T-cell (primary cell): ENCODE results near the gene ZNRF3. TPM values are rescaled to one million over a fixed set of nuclear protein-coding genes. Genes with fewer than 3 reads are reported as not detected.

Experiments used
- ATAC-seq, 4 experiments: fragments of 200-7000 bp in 3 of 4; fragments of 150-1000 bp in 1 of 4; cut with Tn5 transposase; replicated peaks in 1 of 4; 1 replicate in 3 of 4; 2 replicates in 1 of 4; pipeline ENCODE4 v1.10.0; 2021; ENCODE audit warnings: moderate library complexity in 3 of 4, mild to moderate bottlenecking in 2 of 4, moderate number of reproducible peaks in 1 of 4
- CTCF ChIA-PET, 2 donors: fragments of 300-600 bp; sonication (Branson Sonifier 250); formaldehyde crosslinking; loops; one replicate each; lab custom pipeline; 2022; ENCODE audit warnings: antibody characterized with exemption in 2 of 2; lab: Charles Lee
- POLR2A ChIA-PET, 2 donors: fragments of 300-600 bp; sonication (Branson Sonifier 250); formaldehyde crosslinking; loops; one replicate each; lab custom pipeline; 2022; ENCODE audit warnings: antibody characterized with exemption in 2 of 2; lab: Charles Lee
- DNase-seq, 35 experiments: peaks; one replicate each; pipeline versions ENCODE4 v3.0.0 to v3.0.0-alpha.2; 2013 to 2023
- H3K27ac ChIP-seq: one replicate; pipeline ENCODE4 v1.5.1; 2013; ENCODE audit warnings: low read length
- H3K27me3 ChIP-seq, 2 experiments: replicated peaks in 1 of 2; 1 replicate in 1 of 2; 2 replicates in 1 of 2; pipeline versions ENCODE4 v1.6.1 to v1.7.0; 2013; ENCODE audit warnings: low read length in 1 of 2, mixed read lengths in 1 of 2; ENCODE audit not compliant: control insufficient read depth in 2 of 2, insufficient read depth in 2 of 2; ENCODE audit errors: extremely low read depth in 1 of 2
- H3K36me3 ChIP-seq, 2 donors: 1 replicate in 1 of 2; 2 replicates in 1 of 2; pipeline versions ENCODE4 v1.6.1 to v1.7.0; 2013; ENCODE audit warnings: low read length in 1 of 2; ENCODE audit not compliant: control insufficient read depth in 2 of 2, insufficient read depth in 1 of 2; ENCODE audit errors: extremely low read depth in 1 of 2
- H3K4me1 ChIP-seq, 2 experiments: 1 replicate in 1 of 2; 2 replicates in 1 of 2; pipeline versions ENCODE4 v1.6.1 to v1.7.0; 2013; ENCODE audit warnings: low read length in 2 of 2, mixed read lengths in 1 of 2; ENCODE audit not compliant: insufficient read depth in 2 of 2, control insufficient read depth in 1 of 2; ENCODE audit errors: extremely low read depth in 1 of 2
- H3K4me3 ChIP-seq, 2 donors: 1 replicate in 1 of 2; 2 replicates in 1 of 2; pipeline versions ENCODE4 v1.5.1 to v1.7.0; 2013; ENCODE audit warnings: mild to moderate bottlenecking in 2 of 2, low read length in 1 of 2, moderate library complexity in 1 of 2; ENCODE audit not compliant: control insufficient read depth in 1 of 2; ENCODE audit errors: extremely low read depth in 1 of 2
- H3K9me3 ChIP-seq: 2 replicates; pipeline ENCODE4 v1.7.0; 2013
- H3K27ac Mint-ChIP-seq, 2 donors: one replicate each; pipeline ENCODE4 v1.8.0; 2020 to 2021; ENCODE audit warnings: mild to moderate bottlenecking in 2 of 2, mixed read lengths in 2 of 2
- H3K27me3 Mint-ChIP-seq, 2 donors: one replicate each; pipeline ENCODE4 v1.8.0; 2021 to 2022; ENCODE audit warnings: mixed read lengths in 2 of 2
- H3K36me3 Mint-ChIP-seq: one replicate; pipeline ENCODE4 v1.8.0; 2021; ENCODE audit warnings: mixed read lengths
- H3K4me1 Mint-ChIP-seq, 3 donors: one replicate each; pipeline ENCODE4 v1.8.0; 2020 to 2022; ENCODE audit warnings: mixed read lengths in 3 of 3, mild to moderate bottlenecking in 1 of 3
- H3K4me3 Mint-ChIP-seq, 3 donors: one replicate each; pipeline ENCODE4 v1.8.0; 2020 to 2022; ENCODE audit warnings: mild to moderate bottlenecking in 3 of 3, mixed read lengths in 3 of 3, moderate library complexity in 3 of 3
- H3K9me3 Mint-ChIP-seq, 3 donors: one replicate each; pipeline ENCODE4 v1.8.0; 2020 to 2022; ENCODE audit warnings: mixed read lengths in 3 of 3
- WGBS: methylation state at CpG from one replicate; pipeline ENCODE4 v1.1.5; 2013; ENCODE audit warnings: missing lambda C conversion rate; ENCODE audit not compliant: insufficient coverage; 5-methylcytosine and 5-hydroxymethylcytosine counted together
- total RNA-seq, 35 experiments: library from RNA in 6 of 35; stranded (reverse) in 6 of 35; fragments of 120-200 nt in 1 of 35; gene quantifications; one replicate each; pipeline versions ENCODE4 v1.2.1 to v1.2.4 and lab custom pipeline; 2013 to 2026

Gene ZNRF3
- total RNA-seq, 5 donors from 2014 or later (not counting 1 experiment from before 2014, with no cell fraction given): 0.70 to 2.1 (median 1.1) TPM

- ChIA-PET POLR2A (no interaction called here), CTCF (no interaction called here)
- no peak for ATAC-seq
- H3K4me3 ChIP-seq: no peak overlapping the region
- no peak overlapping the region for H3K27ac ChIP-seq
- WGBS: 88% methylated on average over 8 of the region's 11 CpGs
- no peaks in the 10 kb centered on the region for H3K36me3 ChIP-seq
- no peaks in the 10 kb centered on the region for H3K36me3 Mint-ChIP-seq
- no peak for DNase-seq
- peaks cover 2 to 4% of the 10 kb centered on the region in 2 donors for H3K27me3 Mint-ChIP-seq
- H3K4me1 Mint-ChIP-seq: peaks cover 17 to 18% (median 17%) of the 10 kb centered on the region in 3 donors
- H3K27ac Mint-ChIP-seq: no peak overlapping the region
- no peaks in the 10 kb centered on the region for H3K9me3 ChIP-seq
- peaks cover 0 to 20% of the 10 kb centered on the region in 2 experiments for H3K27me3 ChIP-seq
- no peak overlapping the region for H3K4me3 Mint-ChIP-seq
- peaks cover 0 to 6% of the 10 kb centered on the region in 2 experiments for H3K4me1 ChIP-seq
- no peaks in the 10 kb centered on the region for H3K9me3 Mint-ChIP-seq
These were observed 19.7 kb downstream of the ZNRF3 start for GRCh38 chr22:28903080-28903479.

GRCh38 chr22:28903729-28904128 lies 20.4 kb downstream of the ZNRF3 start:
- Mint-ChIP-seq H3K4me1 (peaks cover 16 to 21% (median 18%) of the 10 kb centered on the region in 3 donors), H3K36me3 (no peaks in the 10 kb centered on the region), H3K4me3 (no peak overlapping the region), H3K27me3 (peaks cover 2 to 10% of the 10 kb centered on the region in 2 donors), H3K9me3 (no peaks in the 10 kb centered on the region), H3K27ac (no peak overlapping the region)
- no peak for ATAC-seq
- H3K4me3 ChIP-seq: no peak overlapping the region
- H3K36me3 ChIP-seq: no peaks in the 10 kb centered on the region
- H3K4me1 ChIP-seq: peaks cover 0 to 6% of the 10 kb centered on the region in 2 experiments
- H3K27me3 ChIP-seq: peaks cover 0 to 18% of the 10 kb centered on the region in 2 experiments
- WGBS: 100% methylated on average over 2 of the region's 6 CpGs
- H3K9me3 ChIP-seq: no peaks in the 10 kb centered on the region
- no peak for DNase-seq
- POLR2A ChIA-PET: interaction anchor here in 1 of 2 donors (0.6 kb wide), 1 partner anchor 137 kb away, joined by 7 read pairs; no protein-coding TSS in a partner anchor
- H3K27ac ChIP-seq: no peak overlapping the region
- CTCF ChIA-PET: no interaction called here

GRCh38 chr22:28904211-28904896 lies 21.0 kb downstream of the ZNRF3 start:
- CTCF ChIA-PET: no interaction called here
- no peak overlapping the region for H3K4me3 ChIP-seq
- DNase-seq (no peak), ATAC-seq (no peak)
- no peaks in the 10 kb centered on the region for H3K36me3 ChIP-seq
- H3K4me3 Mint-ChIP-seq: no peak overlapping the region
- 100% methylated on average over 1 of the region's 7 CpGs for WGBS
- no peak overlapping the region for H3K27ac ChIP-seq
- no peaks in the 10 kb centered on the region for H3K36me3 Mint-ChIP-seq
- peaks cover 0 to 23% of the 10 kb centered on the region in 2 experiments for H3K27me3 ChIP-seq
- no peaks in the 10 kb centered on the region for H3K9me3 Mint-ChIP-seq
- H3K9me3 ChIP-seq: no peaks in the 10 kb centered on the region
- peaks cover 13 to 18% (median 18%) of the 10 kb centered on the region in 3 donors for H3K4me1 Mint-ChIP-seq
- H3K4me1 ChIP-seq: peaks cover 0 to 3% of the 10 kb centered on the region in 2 experiments
- peaks cover 2 to 11% of the 10 kb centered on the region in 2 donors for H3K27me3 Mint-ChIP-seq
- POLR2A ChIA-PET: interaction anchor here in 1 of 2 donors (0.6 kb wide), 1 partner anchor 136 kb away, joined by 7 read pairs; no protein-coding TSS in a partner anchor
- peak overlapping the region in 1 of 2 donors; percentile 37 for H3K27ac Mint-ChIP-seq

- POLR2A ChIA-PET: interaction anchor here in 1 of 2 donors (0.6 kb wide), 1 partner anchor 100 kb away, joined by 6 read pairs; no protein-coding TSS in a partner anchor
- Mint-ChIP-seq H3K27ac (no peak overlapping the region), H3K9me3 (no peaks in the 10 kb centered on the region), H3K4me3 (no peak overlapping the region), H3K36me3 (no peaks in the 10 kb centered on the region), H3K4me1 (peaks cover 6 to 10% (median 10%) of the 10 kb centered on the region in 3 donors), H3K27me3 (peaks cover 2 to 11% of the 10 kb centered on the region in 2 donors)
- DNase-seq (no peak), ATAC-seq (no peak)
- H3K4me3 ChIP-seq: no peak overlapping the region
- no peaks in the 10 kb centered on the region for H3K4me1 ChIP-seq
- H3K27me3 ChIP-seq: peaks cover 0 to 23% of the 10 kb centered on the region in 2 experiments
- H3K9me3 ChIP-seq: no peaks in the 10 kb centered on the region
- CTCF ChIA-PET: no interaction called here
- H3K27ac ChIP-seq: no peak overlapping the region
- no peaks in the 10 kb centered on the region for H3K36me3 ChIP-seq
These were observed 22.0 kb downstream of the ZNRF3 start for GRCh38 chr22:28905256-28905832.

- Mint-ChIP-seq H3K4me1 (peaks cover 6 to 10% (median 10%) of the 10 kb centered on the region in 3 donors), H3K4me3 (no peak overlapping the region), H3K36me3 (no peaks in the 10 kb centered on the region), H3K27me3 (peaks cover 2 to 11% of the 10 kb centered on the region in 2 donors), H3K9me3 (no peaks in the 10 kb centered on the region), H3K27ac (no peak overlapping the region)
- H3K27me3 ChIP-seq: peaks cover 0 to 25% of the 10 kb centered on the region in 2 experiments
- H3K4me3 ChIP-seq: no peak overlapping the region
- no peaks in the 10 kb centered on the region for H3K9me3 ChIP-seq
- CTCF ChIA-PET: no interaction called here
- POLR2A ChIA-PET: interaction anchor here in 1 of 2 donors (0.6 kb wide), 1 partner anchor 1074 kb away, joined by 4 read pairs; no protein-coding TSS in a partner anchor
- DNase-seq (no peak), ATAC-seq (no peak)
- no peaks in the 10 kb centered on the region for H3K36me3 ChIP-seq
- 100% methylated on average over 1 of the region's 2 CpGs for WGBS
- H3K27ac ChIP-seq: no peak overlapping the region
- H3K4me1 ChIP-seq: no peaks in the 10 kb centered on the region
These were observed 22.9 kb downstream of the ZNRF3 start for GRCh38 chr22:28906312-28906711.

- ChIA-PET CTCF (interaction anchor here in 1 of 2 donors (0.6 kb wide), 2 partner anchors 79 to 1059 kb away, joined by 3 read pairs; no protein-coding TSS in a partner anchor), POLR2A (no interaction called here)
- H3K9me3 Mint-ChIP-seq: no peaks in the 10 kb centered on the region
- Histone ChIP-seq H3K27ac (no peak overlapping the region), H3K4me1 (no peaks in the 10 kb centered on the region), H3K36me3 (no peaks in the 10 kb centered on the region), H3K27me3 (peaks cover 0 to 24% of the 10 kb centered on the region in 2 experiments), H3K9me3 (no peaks in the 10 kb centered on the region), H3K4me3 (no peak overlapping the region)
- ATAC-seq (no peak), DNase-seq (no peak)
- peaks cover 6 to 10% (median 10%) of the 10 kb centered on the region in 3 donors for H3K4me1 Mint-ChIP-seq
- 0% methylated on average over 1 of the region's 5 CpGs for WGBS
- no peak overlapping the region for H3K27ac Mint-ChIP-seq
- H3K36me3 Mint-ChIP-seq: no peaks in the 10 kb centered on the region
- H3K4me3 Mint-ChIP-seq: no peak overlapping the region
- peaks cover 2 to 11% of the 10 kb centered on the region in 2 donors for H3K27me3 Mint-ChIP-seq
These were observed 24.1 kb downstream of the ZNRF3 start for GRCh38 chr22:28907311-28908008.
